Activated CD8-positive, alpha-beta memory T cell treated with anti-CD3 and anti-CD28 coated beads, Interleukin-2, amount 10 ng/mL, durations not matched to agents 7 days and 5 days (primary cell): ENCODE results near the gene DFFB. TPM values are rescaled to one million over a fixed set of nuclear protein-coding genes. Genes with fewer than 3 reads are reported as not detected.

Source experiments
- ATAC-seq: fragments of 150-1000 bp; cut with Tn5 transposase; one replicate; pipeline ENCODE4 v1.10.0; 2021; ENCODE audit warnings: moderate library complexity
- CTCF ChIA-PET: fragments of 350-600 bp; sonication (Branson Sonifier 250); formaldehyde crosslinking; loops from one replicate; lab custom pipeline; 2021; ENCODE audit warnings: antibody characterized with exemption; lab: Charles Lee
- DNase-seq: peaks from one replicate; pipeline ENCODE4 v3.0.0-alpha.2; 2020
- H3K27ac Mint-ChIP-seq: one replicate; pipeline ENCODE4 v1.8.0; 2021; ENCODE audit warnings: mild to moderate bottlenecking, mixed read lengths
- H3K27me3 Mint-ChIP-seq: one replicate; pipeline ENCODE4 v1.8.0; 2021; ENCODE audit warnings: mixed read lengths
- H3K36me3 Mint-ChIP-seq: one replicate; pipeline ENCODE4 v1.8.0; 2021; ENCODE audit warnings: mild to moderate bottlenecking, mixed read lengths
- H3K4me1 Mint-ChIP-seq: one replicate; pipeline ENCODE4 v1.8.0; 2021; ENCODE audit warnings: mixed read lengths
- H3K4me3 Mint-ChIP-seq: one replicate; pipeline ENCODE4 v1.8.0; 2021; ENCODE audit warnings: mild to moderate bottlenecking, moderate library complexity, mixed read lengths
- H3K9me3 Mint-ChIP-seq: one replicate; pipeline ENCODE4 v1.8.0; 2022; ENCODE audit warnings: low read depth, mixed read lengths
- total RNA-seq, 2 experiments: library from RNA; stranded (reverse); gene quantifications; one replicate each; pipeline ENCODE4 v1.2.3, GENCODE V29; 2021

Gene DFFB
- total RNA-seq, 2 experiments from 2014 or later = 11.5 to 13.9 TPM

DNA sequence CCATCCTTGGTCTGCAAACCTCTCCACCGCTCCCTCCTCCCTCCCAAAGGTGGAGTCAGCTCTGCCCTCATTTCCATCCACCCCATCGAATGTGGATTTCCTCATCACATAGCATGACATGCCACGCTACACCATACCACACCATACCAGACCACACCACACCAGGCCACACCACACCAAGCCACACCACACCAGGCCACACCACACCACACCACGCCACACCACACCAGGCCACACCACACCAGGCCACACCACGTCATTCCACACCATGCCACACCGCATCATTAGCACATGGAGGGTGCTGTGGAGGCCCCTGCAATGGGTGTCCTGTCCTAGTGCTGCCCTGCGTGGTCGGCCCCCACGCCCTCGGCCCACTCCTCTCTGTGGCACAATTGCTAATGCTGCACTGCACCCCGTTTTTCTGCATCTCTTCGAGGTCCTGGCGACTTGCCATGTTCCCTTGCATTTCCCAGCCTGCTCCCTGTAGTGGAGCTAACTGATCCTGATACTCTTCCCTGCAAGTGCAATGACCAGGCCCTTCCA, 11.3 kb downstream of the DFFB start:
- CTCF ChIA-PET = no interaction called here

GRCh38 chr1:3869751-3870301, 12.6 kb downstream of the DFFB start:
- Mint-ChIP-seq H3K36me3 (peaks cover 27% of the 10 kb centered on the region), H3K9me3 (no peaks in the 10 kb centered on the region), H3K27me3 (no peaks in the 10 kb centered on the region), H3K27ac (no peak overlapping the region), H3K4me3 (no peak overlapping the region), H3K4me1 (no peaks in the 10 kb centered on the region)
- CTCF ChIA-PET = no interaction called here
- DNase-seq (no peak), ATAC-seq (no peak)

More for the DNA sequence above, 11.3 kb downstream of the DFFB start:
- DNase-seq = no peak
- Mint-ChIP-seq H3K27me3 (no peaks in the 10 kb centered on the region), H3K4me1 (no peaks in the 10 kb centered on the region), H3K4me3 (no peak overlapping the region), H3K9me3 (no peaks in the 10 kb centered on the region), H3K36me3 (peaks cover 19% of the 10 kb centered on the region), H3K27ac (no peak overlapping the region)
- ATAC-seq = no peak

- H3K9me3 Mint-ChIP-seq = no peaks in the 10 kb centered on the region
- H3K27me3 Mint-ChIP-seq = no peaks in the 10 kb centered on the region
- no peaks in the 10 kb centered on the region for H3K4me1 Mint-ChIP-seq
- CTCF ChIA-PET = no interaction called here
- ATAC-seq = no peak
- H3K27ac Mint-ChIP-seq = no peak overlapping the region
- DNase-seq = no peak
- H3K36me3 Mint-ChIP-seq = peaks cover 33% of the 10 kb centered on the region
- no peak overlapping the region for H3K4me3 Mint-ChIP-seq
Measured at GRCh38 chr1:3871451-3871805, 14.2 kb downstream of the DFFB start.

- Mint-ChIP-seq H3K9me3 (no peaks in the 10 kb centered on the region), H3K36me3 (peaks cover 34% of the 10 kb centered on the region), H3K27me3 (no peaks in the 10 kb centered on the region), H3K4me3 (no peak overlapping the region), H3K4me1 (no peaks in the 10 kb centered on the region), H3K27ac (no peak overlapping the region)
- DNase-seq = no peak
- CTCF ChIA-PET = interaction anchor here (1.4 to 1.6 kb wide), 2 partner anchors 15 to 27 kb away, joined by 3 to 5 read pairs; partner anchors contain the start of genes C1orf174 and DFFB
- ATAC-seq = no peak
Measured at GRCh38 chr1:3872546-3872945, 15.3 kb downstream of the DFFB start.

- Mint-ChIP-seq H3K27ac (no peak overlapping the region), H3K27me3 (no peaks in the 10 kb centered on the region), H3K36me3 (peaks cover 34% of the 10 kb centered on the region), H3K4me1 (no peaks in the 10 kb centered on the region), H3K9me3 (peaks cover 4% of the 10 kb centered on the region), H3K4me3 (no peak overlapping the region)
- no peak for ATAC-seq
- DNase-seq = no peak
- CTCF ChIA-PET = no interaction called here
Measured at GRCh38 chr1:3874736-3875135, 17.5 kb downstream of the DFFB start.

- ATAC-seq (no peak), DNase-seq (no peak)
- CTCF ChIA-PET = no interaction called here
- H3K4me1 Mint-ChIP-seq = peaks cover 6% of the 10 kb centered on the region
- H3K9me3 Mint-ChIP-seq = peaks cover 4% of the 10 kb centered on the region
- H3K27ac Mint-ChIP-seq = no peak overlapping the region
- H3K4me3 Mint-ChIP-seq = no peak overlapping the region
- H3K36me3 Mint-ChIP-seq = peaks cover 35% of the 10 kb centered on the region
- H3K27me3 Mint-ChIP-seq = no peaks in the 10 kb centered on the region
Measured at GRCh38 chr1:3876716-3877115, 19.4 kb downstream of the DFFB start.

DNA sequence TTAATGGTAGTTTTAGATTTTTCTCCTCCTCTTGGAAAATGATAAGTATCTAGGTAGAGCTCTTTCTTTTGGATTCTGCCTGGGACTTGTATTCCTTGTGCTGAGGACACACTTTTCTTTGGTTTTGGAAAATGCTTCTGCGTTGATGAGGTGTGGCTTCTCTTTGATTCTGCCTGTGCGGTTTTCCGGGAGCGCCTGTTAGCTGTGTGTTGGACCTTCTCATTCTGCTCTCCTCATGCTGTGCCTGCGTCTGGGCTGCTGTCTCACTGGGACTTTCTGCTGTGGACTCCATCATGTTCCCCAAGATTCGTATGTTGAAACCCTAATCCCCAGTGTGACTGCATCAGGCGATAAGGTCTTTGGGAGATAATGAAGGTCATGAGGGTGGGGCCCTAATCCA, 21.8 kb downstream of the DFFB start:
- Mint-ChIP-seq H3K9me3 (peaks cover 4% of the 10 kb centered on the region), H3K4me1 (peaks cover 11% of the 10 kb centered on the region), H3K27ac (no peak overlapping the region), H3K36me3 (peaks cover 26% of the 10 kb centered on the region), H3K4me3 (no peak overlapping the region), H3K27me3 (no peaks in the 10 kb centered on the region)
- ATAC-seq = no peak
- DNase-seq = no peak
- CTCF ChIA-PET = no interaction called here

- Mint-ChIP-seq H3K27ac (no peak overlapping the region), H3K27me3 (no peaks in the 10 kb centered on the region), H3K4me1 (peaks cover 13% of the 10 kb centered on the region), H3K36me3 (peaks cover 29% of the 10 kb centered on the region), H3K9me3 (peaks cover 4% of the 10 kb centered on the region), H3K4me3 (no peak overlapping the region)
- ATAC-seq = no peak
- CTCF ChIA-PET = interaction anchor here (2.0 kb wide), 1 partner anchor 23 kb away, joined by 4 read pairs; the partner anchor contains the start of genes CEP104 and DFFB
- no peak for DNase-seq
Measured at GRCh38 chr1:3879787-3880428, 22.6 kb downstream of the DFFB start.

DNA sequence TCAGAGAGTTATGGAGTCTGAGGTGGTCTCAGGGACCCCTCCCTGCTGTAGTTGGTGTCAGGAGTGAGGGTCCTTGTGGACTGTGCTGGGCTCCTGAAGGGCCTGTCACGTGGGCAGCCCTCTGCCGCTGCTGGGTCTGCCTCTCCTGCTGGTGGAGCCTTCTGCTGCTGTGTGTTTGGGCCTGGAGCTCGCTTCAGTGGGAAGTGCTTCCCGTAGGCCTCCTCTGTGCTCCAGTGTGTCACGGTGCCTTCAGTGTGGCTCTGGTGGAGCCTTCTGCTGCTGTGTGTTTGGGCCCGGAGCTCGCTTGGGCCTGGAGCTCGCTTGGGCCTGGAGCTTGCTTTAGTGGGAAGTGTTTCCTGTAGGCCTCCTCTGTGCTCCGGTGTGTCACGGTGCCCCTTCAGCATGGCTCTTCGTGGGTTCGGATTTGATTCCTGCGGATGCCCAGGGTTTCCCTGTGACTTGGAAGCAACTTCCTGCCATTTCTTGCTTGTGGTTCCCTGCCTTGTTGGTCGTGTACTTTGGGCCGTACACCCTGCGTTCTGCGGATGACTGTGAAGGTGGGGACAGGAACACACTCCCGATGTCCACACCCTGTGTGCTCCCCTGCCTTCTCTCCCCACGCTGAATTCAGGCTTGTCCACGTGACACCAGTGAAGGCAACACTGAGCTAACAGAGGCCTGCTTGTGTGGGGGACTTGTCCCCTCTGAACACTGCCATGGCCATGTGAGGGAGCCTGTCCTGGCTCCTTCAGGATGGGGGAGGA, 23.3 kb downstream of the DFFB start:
- Mint-ChIP-seq H3K27me3 (no peaks in the 10 kb centered on the region), H3K9me3 (peaks cover 4% of the 10 kb centered on the region), H3K4me3 (no peak overlapping the region), H3K4me1 (peaks cover 13% of the 10 kb centered on the region), H3K36me3 (peaks cover 23% of the 10 kb centered on the region), H3K27ac (peak overlapping the region; percentile 73)
- DNase-seq (no peak), ATAC-seq (no peak)
- CTCF ChIA-PET = interaction anchor here (1.1 to 2.0 kb wide), 2 partner anchors 19 to 24 kb away, joined by 3 to 4 read pairs; partner anchors contain the start of genes C1orf174, CEP104 and DFFB

- peaks cover 23% of the 10 kb centered on the region for H3K36me3 Mint-ChIP-seq
- H3K9me3 Mint-ChIP-seq = peaks cover 4% of the 10 kb centered on the region
- no peaks in the 10 kb centered on the region for H3K27me3 Mint-ChIP-seq
- peaks cover 13% of the 10 kb centered on the region for H3K4me1 Mint-ChIP-seq
- CTCF ChIA-PET = interaction anchor here (1.1 to 2.0 kb wide), 2 partner anchors 19 to 24 kb away, joined by 3 to 4 read pairs; partner anchors contain the start of genes C1orf174, CEP104 and DFFB
- peak overlapping the region; percentile 73 for H3K27ac Mint-ChIP-seq
- no peak overlapping the region for H3K4me3 Mint-ChIP-seq
- no peak for DNase-seq
- peak; percentile 34 for ATAC-seq
Measured at GRCh38 chr1:3881193-3881480, 23.9 kb downstream of the DFFB start.

DNA sequence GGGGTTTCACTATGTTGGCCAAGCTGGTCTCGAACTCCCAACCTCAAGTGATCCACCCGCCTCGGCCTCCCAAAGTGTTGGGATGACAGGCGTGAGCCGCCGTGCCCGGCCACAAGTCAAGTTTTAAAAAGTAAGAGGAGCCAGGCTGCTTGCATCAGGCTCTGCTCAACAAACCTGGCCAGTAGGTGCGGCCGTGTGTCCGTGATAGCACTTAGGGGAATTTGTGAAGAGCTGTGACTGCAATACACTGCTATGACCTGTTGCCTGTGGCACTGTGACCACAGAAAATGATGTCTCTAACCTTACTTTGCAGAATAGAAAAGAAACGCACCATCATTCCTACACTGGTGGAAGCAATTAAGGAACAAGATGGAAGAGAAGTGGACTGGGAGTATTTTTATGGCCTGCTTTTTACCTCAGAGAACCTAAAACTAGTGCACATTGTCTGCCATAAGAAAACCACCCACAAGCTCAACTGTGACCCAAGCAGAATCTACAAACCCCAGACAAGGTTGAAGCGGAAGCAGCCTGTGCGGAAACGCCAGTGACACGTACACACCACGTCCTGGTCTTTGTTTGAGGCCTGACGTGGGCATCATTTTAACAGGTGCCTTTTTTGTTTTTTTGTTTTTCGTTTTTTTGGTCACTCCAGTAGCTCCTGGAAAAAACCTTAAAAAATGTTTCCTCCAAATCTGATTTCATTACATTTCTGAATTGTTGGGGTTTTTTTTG, 26.1 kb downstream of the DFFB start:
- CTCF ChIA-PET = interaction anchor here (1.0 to 1.8 kb wide), 4 partner anchors 7 to 26 kb away, joined by 3 to 5 read pairs (median 4); partner anchors contain the start of genes C1orf174, CEP104 and DFFB
- Mint-ChIP-seq H3K27me3 (no peaks in the 10 kb centered on the region), H3K36me3 (peaks cover 29% of the 10 kb centered on the region), H3K9me3 (peaks cover 4% of the 10 kb centered on the region), H3K4me1 (peaks cover 13% of the 10 kb centered on the region), H3K27ac (peak overlapping the region; percentile 81), H3K4me3 (no peak overlapping the region)
- DNase-seq (peak; percentile 65), ATAC-seq (peak; percentile 67)

- Mint-ChIP-seq H3K9me3 (no peaks in the 10 kb centered on the region), H3K36me3 (peaks cover 24% of the 10 kb centered on the region), H3K27ac (peak overlapping the region; percentile 24), H3K4me3 (no peak overlapping the region), H3K27me3 (no peaks in the 10 kb centered on the region), H3K4me1 (peaks cover 21% of the 10 kb centered on the region)
- CTCF ChIA-PET = interaction anchor here (0.8 kb wide), 1 partner anchor 14 kb away, joined by 3 read pairs; the partner anchor contains the start of gene C1orf174
- DNase-seq = no peak
- no peak for ATAC-seq
Measured at GRCh38 chr1:3884966-3885365, 27.7 kb downstream of the DFFB start.

GRCh38 chr1:3885611-3886010, 28.3 kb downstream of the DFFB start:
- Mint-ChIP-seq H3K4me3 (no peak overlapping the region), H3K4me1 (peaks cover 27% of the 10 kb centered on the region), H3K27ac (no peak overlapping the region), H3K36me3 (peaks cover 30% of the 10 kb centered on the region), H3K9me3 (no peaks in the 10 kb centered on the region), H3K27me3 (no peaks in the 10 kb centered on the region)
- DNase-seq (no peak), ATAC-seq (no peak)
- CTCF ChIA-PET = interaction anchor here (0.8 to 1.4 kb wide), 2 partner anchors 14 to 30 kb away, joined by 3 read pairs; partner anchors contain the start of gene C1orf174
